NCI-H774 (cell line): Measurements from ENCODE around the gene KRTAP4-5.
"Not testable (repeated sequence)": the region's sequence is repeated elsewhere in the genome, so short reads cannot be mapped to it uniquely, and the experiment has no call there.

Experiments used
- DNase-seq: peaks from one replicate; lab custom pipeline; 2025; lab: John Stamatoyannopoulos, UW

The KRTAP4-5 gene

GRCh38 chr17:41108728-41109386, 40.8 kb downstream of the KRTAP4-5 start:
- DNase-seq, result not testable (repeated sequence)

GRCh38 chr17:41107941-41108450, 41.6 kb downstream of the KRTAP4-5 start:
- no peak for DNase-seq

- not testable (repeated sequence) for DNase-seq
These were observed 44.3 kb downstream of the KRTAP4-5 start, which contains the start of gene KRTAP4-9 for GRCh38 chr17:41105347-41105746. KRTAP4-9 (plus strand) TSS chr17:41105389; CDS start chr17:41105389, 0 bp downstream.

GRCh38 chr17:41104386-41105038, 45.1 kb downstream of the KRTAP4-5 start:
- not testable (repeated sequence) for DNase-seq

- DNase-seq, result no peak
These were observed 45.7 kb downstream of the KRTAP4-5 start for GRCh38 chr17:41103896-41104295.

GRCh38 chr17:41101586-41102259, 47.9 kb downstream of the KRTAP4-5 start, which contains the start of gene KRTAP4-16:
KRTAP4-16 (minus strand) TSS chr17:41102209; CDS start chr17:41102209, 0 bp downstream.
- no peak for DNase-seq

- DNase-seq, result not testable (repeated sequence)
These were observed 49.7 kb downstream of the KRTAP4-5 start for GRCh38 chr17:41099682-41100480.
